ENCODE measurements around the gene ZSWIM3. TPM values are rescaled to one million over a fixed set of nuclear protein-coding genes. Genes with fewer than 3 reads are reported as not detected.

Gene ZSWIM3
- total and polyA plus RNA-seq, 2 of the 13 experiments (the other 11 are each of a cell fraction or from before 2014, with no cell fraction given): 5.2 to 5.8 TPM

GRCh38 chr20:45880988-45881788 lies 23.8 kb downstream of the ZSWIM3 start, which contains the start of gene ZSWIM1 (continued):
- TF ChIP-seq REPIN1 (CRISPR knock-in tag; IDR thresholded peaks at IDR 0.05; ENCODE audit: borderline replicate concordance, low read depth) (peak; percentile 76; the same call in 1 of the 2 replicates), YEATS4 (CRISPR knock-in tag; IDR thresholded peaks at IDR 0.05; ENCODE audit: borderline replicate concordance) (peak; percentile 95), PAF1 (CRISPR knock-in tag; IDR thresholded peaks at IDR 0.05) (peak; percentile 69; the same call in 1 of the 2 replicates), KAT7 (CRISPR knock-in tag; IDR thresholded peaks at IDR 0.05; ENCODE audit: borderline replicate concordance) (peak; percentile 66; the same call in 1 of the 2 replicates), ZNF607 (CRISPR knock-in tag; IDR thresholded peaks at IDR 0.05; ENCODE audit: borderline replicate concordance) (peak; percentile 54; the same call in 1 of the 2 replicates), THAP11 (CRISPR knock-in tag; IDR thresholded peaks at IDR 0.05) (peak; percentile 80), ARID4A (CRISPR knock-in tag; IDR thresholded peaks at IDR 0.05; ENCODE audit: borderline replicate concordance) (peak; percentile 95), ZNF430 (CRISPR knock-in tag; IDR thresholded peaks at IDR 0.05) (no peak), FOXA3 (CRISPR knock-in tag; IDR thresholded peaks at IDR 0.05) (peak; percentile 63), ZNF784 (CRISPR knock-in tag; IDR thresholded peaks at IDR 0.05; ENCODE audit: borderline replicate concordance) (peak; percentile 93), STAT6 (CRISPR knock-in tag; IDR thresholded peaks at IDR 0.05; ENCODE audit: borderline replicate concordance) (0 out of 2 replicates have a peak, but pooled peaks have one; percentile 41), KDM6A (CRISPR knock-in tag; IDR thresholded peaks at IDR 0.05; ENCODE audit: low read depth) (0 out of 2 replicates have a peak, but pooled peaks have one; percentile 14), DMAP1 (CRISPR knock-in tag; IDR thresholded peaks at IDR 0.05) (peak; percentile 53; the same call in 1 of the 2 replicates), ZNF503 (CRISPR knock-in tag; IDR thresholded peaks at IDR 0.05) (peak; percentile 52; the same call in 1 of the 2 replicates), E2F1 (CRISPR knock-in tag; IDR thresholded peaks at IDR 0.05) (no peak), SRF (IDR thresholded peaks at IDR 0.05; ENCODE audit: low read depth, low read length) (peak; percentile 55; the same call in 1 of the 2 replicates), RAD51 (IDR thresholded peaks at IDR 0.05; ENCODE audit: borderline replicate concordance) (no peak), ZNF333 (CRISPR knock-in tag; IDR thresholded peaks at IDR 0.05; ENCODE audit: borderline replicate concordance) (peak; percentile 81; the same call in 1 of the 2 replicates)

Measured in HepG2 (cell line).